HG03045 (cell line): ENCODE data around the gene EPS8L2.

Experiments used
- ATAC-seq: cut with Tn5 transposase; IDR thresholded peaks from one replicate; pipeline ENCODE4 v1.9.1; 2021; ENCODE audit warnings: mild to moderate bottlenecking, moderate library complexity; ENCODE audit not compliant: unreplicated experiment

Gene EPS8L2

DNA sequence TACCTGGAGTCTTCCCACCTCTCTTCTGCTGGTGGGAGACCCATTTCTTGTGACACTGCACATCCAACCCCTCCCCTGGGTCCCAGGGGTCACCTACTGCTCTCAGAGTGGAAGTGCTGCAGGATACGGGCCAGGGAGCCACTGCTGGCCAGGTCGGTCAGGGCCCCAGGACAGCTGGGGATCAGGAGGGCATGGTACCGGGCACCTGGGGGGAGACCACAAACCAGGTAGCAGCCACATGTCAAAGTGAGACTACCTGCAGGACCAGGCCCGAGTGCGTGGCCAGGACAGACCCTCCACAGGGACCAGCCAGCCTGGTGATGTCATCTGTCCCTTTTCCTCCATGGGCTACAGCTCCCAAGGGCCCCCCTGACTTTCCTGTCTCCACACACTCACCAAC lies 67.4 kb downstream of the EPS8L2 start:
- no peak for ATAC-seq

GRCh38 chr11:773830-774229 lies 67.8 kb downstream of the EPS8L2 start:
- ATAC-seq = no peak

DNA sequence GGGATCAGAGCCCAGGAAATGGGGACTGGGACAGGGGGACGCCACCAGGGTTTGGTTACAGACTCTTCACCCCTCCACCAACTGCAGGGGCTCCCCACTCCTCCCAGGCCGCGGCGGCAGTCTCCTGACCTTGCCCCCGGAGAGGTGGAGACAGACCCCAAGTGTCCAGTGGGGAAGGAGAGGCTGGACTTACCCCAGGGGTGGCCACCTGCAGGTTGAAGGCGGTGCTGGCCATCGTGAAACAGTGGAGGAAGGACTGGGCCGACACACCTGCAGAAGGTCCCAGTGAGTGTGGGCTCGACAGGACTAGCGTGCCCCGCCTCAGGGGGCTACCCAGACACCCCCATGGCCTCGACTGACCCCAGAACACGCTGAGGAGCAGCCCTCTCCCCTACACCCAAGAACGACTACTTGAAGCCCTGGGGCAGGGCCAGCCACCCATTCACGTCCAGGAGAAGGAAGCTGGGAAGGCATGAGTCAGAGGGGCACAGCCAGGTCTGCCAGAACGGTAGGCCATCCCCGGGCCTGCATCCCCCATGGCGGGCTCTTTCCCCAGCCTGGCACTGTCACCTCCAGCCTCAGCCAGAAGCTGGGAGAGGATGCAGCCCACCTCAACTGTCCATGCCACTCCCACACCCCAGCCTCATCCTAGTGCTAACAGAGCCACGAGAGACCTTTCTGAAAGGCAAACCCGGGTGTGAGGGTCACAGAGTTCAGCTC lies 69.0 kb downstream of the EPS8L2 start:
- ATAC-seq = no peak

DNA sequence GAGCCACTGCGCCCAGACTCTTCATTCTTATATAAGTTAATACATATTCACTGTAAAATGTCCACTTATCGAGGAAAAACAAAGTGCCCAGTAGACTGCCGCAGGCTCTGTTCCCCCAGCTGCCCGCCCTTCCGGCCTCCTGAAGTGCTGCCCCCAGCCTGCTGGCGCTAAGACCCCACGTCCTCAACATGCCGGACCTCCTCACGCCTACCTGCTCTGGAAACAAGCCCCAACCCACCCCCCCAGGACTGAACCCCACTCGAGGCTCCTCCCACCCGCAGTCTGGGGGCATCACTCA lies 70.2 kb downstream of the EPS8L2 start:
- ATAC-seq = no peak

- peak; percentile 37 for ATAC-seq
These were observed 70.7 kb downstream of the EPS8L2 start for GRCh38 chr11:776561-777287.
